GM23338 (cell line): Measurements from ENCODE around the gene TBC1D32. TPM values are rescaled to one million over a fixed set of nuclear protein-coding genes. Genes with fewer than 3 reads are reported as not detected.

ENCODE experiments used
- ATAC-seq: fragments of 200-7000 bp; cut with Tn5 transposase; 3 replicates; pipeline ENCODE4 v1.9.1; 2020
- DNase-seq: peaks from one replicate; pipeline ENCODE4 v3.0.0-alpha.2; 2015; ENCODE audit warnings: low spot score
- H2AFZ ChIP-seq: fragments of 200-600 bp; sonication (generic); 2 replicates; pipeline ENCODE4 v1.8.0; 2016; ENCODE audit warnings: antibody characterized with exemption, mild to moderate bottlenecking, moderate library complexity
- H3F3A ChIP-seq: fragments of 200-600 bp; sonication (generic); replicated peaks from 2 replicates; pipeline ENCODE4 v1.8.0; 2017; ENCODE audit warnings: antibody characterized with exemption, mixed run types, low read depth
- H3K27ac ChIP-seq: fragments of 200-600 bp; sonication (generic); 2 replicates; pipeline ENCODE4 v1.6.1; 2016; ENCODE audit warnings: low read depth
- H3K27me3 ChIP-seq: fragments of 200-600 bp; sonication (generic); 2 replicates; pipeline ENCODE4 v1.8.0; 2016; ENCODE audit warnings: mild to moderate bottlenecking, mixed run types, moderate library complexity; ENCODE audit not compliant: insufficient read depth
- H3K36me3 ChIP-seq: fragments of 200-600 bp; sonication (generic); 2 replicates; pipeline ENCODE4 v1.8.0; 2016; ENCODE audit warnings: mild to moderate bottlenecking; ENCODE audit not compliant: insufficient read depth
- H3K4me1 ChIP-seq: fragments of 200-600 bp; sonication (generic); 2 replicates; pipeline ENCODE4 v1.8.0; 2016; ENCODE audit warnings: mild to moderate bottlenecking, moderate library complexity; ENCODE audit not compliant: insufficient read depth
- H3K4me2 ChIP-seq: fragments of 200-600 bp; sonication (generic); 2 replicates; pipeline ENCODE4 v1.7.1; 2017; ENCODE audit warnings: mixed run types
- H3K4me3 ChIP-seq: fragments of 200-600 bp; sonication (generic); 2 replicates; pipeline ENCODE4 v1.6.1; 2016; ENCODE audit warnings: mixed run types
- H3K79me2 ChIP-seq: fragments of 200-600 bp; sonication (generic); replicated peaks from 2 replicates; pipeline ENCODE4 v1.8.0; 2017; ENCODE audit warnings: mild to moderate bottlenecking; ENCODE audit not compliant: insufficient read depth
- H3K9me2 ChIP-seq: fragments of 200-600 bp; sonication (generic); 2 replicates; pipeline ENCODE4 v1.8.0; 2017; ENCODE audit not compliant: insufficient read depth
- H4K20me1 ChIP-seq: fragments of 200-600 bp; sonication (generic); replicated peaks from 2 replicates; pipeline ENCODE4 v1.8.0; 2017; ENCODE audit warnings: mild to moderate bottlenecking; ENCODE audit not compliant: insufficient read depth
- H3K27ac Mint-ChIP-seq: 2 replicates; pipeline ENCODE4 v1.8.0; 2020; ENCODE audit warnings: inconsistent platforms, mild to moderate bottlenecking, moderate library complexity, mixed read lengths
- H3K27me3 Mint-ChIP-seq: 3 replicates; pipeline ENCODE4 v1.8.0; 2022; ENCODE audit warnings: low read depth, mild to moderate bottlenecking, moderate library complexity, mixed read lengths, inconsistent platforms; ENCODE audit not compliant: insufficient read depth, poor library complexity
- H3K36me3 Mint-ChIP-seq: 3 replicates; pipeline ENCODE4 v1.8.0; 2021; ENCODE audit warnings: low read depth, mild to moderate bottlenecking, inconsistent platforms, moderate library complexity, mixed read lengths
- H3K4me1 Mint-ChIP-seq: 3 replicates; pipeline ENCODE4 v1.8.0; 2020; ENCODE audit warnings: mild to moderate bottlenecking, inconsistent platforms, mixed read lengths
- H3K4me3 Mint-ChIP-seq: 3 replicates; pipeline ENCODE4 v1.8.0; 2021; ENCODE audit warnings: moderate library complexity, mild to moderate bottlenecking, inconsistent platforms, mixed read lengths
- H3K9me3 Mint-ChIP-seq: 3 replicates; pipeline ENCODE4 v1.8.0; 2020; ENCODE audit warnings: moderate library complexity, mild to moderate bottlenecking, inconsistent platforms, mixed read lengths
- CREB1 ChIP-seq: fragments of 250-450 bp; sonication (Bioruptor Pico); IDR thresholded peaks from 2 replicates; pipeline ENCODE4 v1.5.0; 2020; ENCODE audit warnings: low read depth, mild to moderate bottlenecking, moderate library complexity
- CTCF ChIP-seq, 2 experiments: fragments of 200-600 bp in 1 of 2; sonication (generic) in 1 of 2; conservative IDR thresholded peaks; 2 replicates each; pipeline versions ENCODE4 v1.5.1 to v1.6.1; 2016 to 2017; ENCODE audit warnings: antibody characterized with exemption in 2 of 2, low read depth in 2 of 2, mild to moderate bottlenecking in 2 of 2, moderate library complexity in 1 of 2
- ETS1 ChIP-seq: IDR thresholded peaks from 2 replicates; pipeline ENCODE4 v1.6.1; 2016; ENCODE audit warnings: antibody characterized with exemption
- EZH2 ChIP-seq: fragments of 200-600 bp; sonication (generic); IDR thresholded peaks from one replicate; pipeline ENCODE4 v1.8.0; 2017; ENCODE audit warnings: antibody characterized with exemption, mild to moderate bottlenecking, low read depth; ENCODE audit not compliant: unreplicated experiment
- EZH2phosphoT487 ChIP-seq: fragments of 200-600 bp; sonication (generic); IDR thresholded peaks from one replicate; pipeline ENCODE4 v1.8.1; 2018; ENCODE audit warnings: antibody characterized with exemption; ENCODE audit not compliant: unreplicated experiment
- JUNB ChIP-seq: IDR thresholded peaks from one replicate; pipeline ENCODE4 v1.6.1; 2016; ENCODE audit warnings: antibody characterized with exemption; ENCODE audit not compliant: unreplicated experiment
- NANOG ChIP-seq: IDR thresholded peaks from 2 replicates; pipeline ENCODE4 v1.6.1; 2016; ENCODE audit warnings: antibody characterized with exemption, borderline replicate concordance
- POLR2AphosphoS5 ChIP-seq: IDR thresholded peaks from 2 replicates; pipeline ENCODE4 v1.6.1; 2016; ENCODE audit warnings: antibody characterized with exemption, low read depth
- STAT1 ChIP-seq: IDR thresholded peaks from one replicate; pipeline ENCODE4 v1.6.1; 2016; ENCODE audit warnings: antibody characterized with exemption; ENCODE audit not compliant: unreplicated experiment
- ZNF114 ChIP-seq: fragments of 250-450 bp; sonication (Bioruptor Pico); IDR thresholded peaks from 2 replicates; pipeline ENCODE4 v1.5.0; 2020; ENCODE audit warnings: mild to moderate bottlenecking, moderate library complexity
- ZNF331 ChIP-seq: fragments of 250-450 bp; sonication (Bioruptor Pico); IDR thresholded peaks from 2 replicates; pipeline ENCODE4 v1.5.0; 2020; ENCODE audit warnings: low read depth, mild to moderate bottlenecking, moderate library complexity
- polyA plus RNA-seq: library from polyadenylated mRNA; unstranded; fragments of >200 nt; fragmentation: Nextera tagmentation; extraction: Ambion mirVana; gene quantifications from 2 replicates; pipeline ENCODE4 v1.2.1, GENCODE V29; 2016
- total RNA-seq: library from RNA; depleted of rRNA; stranded (reverse); fragments of >200 nt; shearing (Covaris generic); gene quantifications from 2 replicates; pipeline ENCODE4 v1.2.3, GENCODE V29; 2014
- TF ChIP-seq, protein P1 (sequence below): fragments of 250-450 bp; sonication (Bioruptor Pico); IDR thresholded peaks from 2 replicates; pipeline ENCODE4 v1.5.0; 2020; ENCODE audit warnings: mild to moderate bottlenecking, moderate library complexity
- TF ChIP-seq, protein P2 (sequence below): IDR thresholded peaks from one replicate; pipeline ENCODE4 v1.6.1; 2018; ENCODE audit warnings: antibody characterized with exemption; ENCODE audit not compliant: unreplicated experiment

The TBC1D32 gene
- total and polyA plus RNA-seq, 2 experiments from 2014 or later = 8.9 to 10.4 TPM

- peaks cover 5% of the 10 kb centered on the region for H3K27me3 Mint-ChIP-seq
- no peak overlapping the region for H3K4me2 ChIP-seq
- ATAC-seq (no peak), DNase-seq (no peak)
- no peak overlapping the region for H3K27ac Mint-ChIP-seq
- H4K20me1 ChIP-seq = no peaks in the 10 kb centered on the region
- H3K79me2 ChIP-seq = 0 out of 2 replicates have a peak, but pooled peaks cover 2% of the 10 kb centered on the region
- no peaks in the 10 kb centered on the region; the same call in 1 of the 2 replicates for H3K36me3 ChIP-seq
- no peaks in the 10 kb centered on the region for H3K9me2 ChIP-seq
- no peak overlapping the region for H3K4me3 ChIP-seq
- no peak overlapping the region for H3K27ac ChIP-seq
- H3K4me1 Mint-ChIP-seq = no peaks in the 10 kb centered on the region
- no peaks in the 10 kb centered on the region for H3K4me1 ChIP-seq
- no peak overlapping the region for H2AFZ ChIP-seq
- TF ChIP-seq ZNF331 (CRISPR knock-in tag) = no peak
- no peak for TF ChIP-seq EZH2phosphoT487
- no peak for TF ChIP-seq STAT1
- no peak for TF ChIP-seq NANOG
- TF ChIP-seq, protein P1, sequence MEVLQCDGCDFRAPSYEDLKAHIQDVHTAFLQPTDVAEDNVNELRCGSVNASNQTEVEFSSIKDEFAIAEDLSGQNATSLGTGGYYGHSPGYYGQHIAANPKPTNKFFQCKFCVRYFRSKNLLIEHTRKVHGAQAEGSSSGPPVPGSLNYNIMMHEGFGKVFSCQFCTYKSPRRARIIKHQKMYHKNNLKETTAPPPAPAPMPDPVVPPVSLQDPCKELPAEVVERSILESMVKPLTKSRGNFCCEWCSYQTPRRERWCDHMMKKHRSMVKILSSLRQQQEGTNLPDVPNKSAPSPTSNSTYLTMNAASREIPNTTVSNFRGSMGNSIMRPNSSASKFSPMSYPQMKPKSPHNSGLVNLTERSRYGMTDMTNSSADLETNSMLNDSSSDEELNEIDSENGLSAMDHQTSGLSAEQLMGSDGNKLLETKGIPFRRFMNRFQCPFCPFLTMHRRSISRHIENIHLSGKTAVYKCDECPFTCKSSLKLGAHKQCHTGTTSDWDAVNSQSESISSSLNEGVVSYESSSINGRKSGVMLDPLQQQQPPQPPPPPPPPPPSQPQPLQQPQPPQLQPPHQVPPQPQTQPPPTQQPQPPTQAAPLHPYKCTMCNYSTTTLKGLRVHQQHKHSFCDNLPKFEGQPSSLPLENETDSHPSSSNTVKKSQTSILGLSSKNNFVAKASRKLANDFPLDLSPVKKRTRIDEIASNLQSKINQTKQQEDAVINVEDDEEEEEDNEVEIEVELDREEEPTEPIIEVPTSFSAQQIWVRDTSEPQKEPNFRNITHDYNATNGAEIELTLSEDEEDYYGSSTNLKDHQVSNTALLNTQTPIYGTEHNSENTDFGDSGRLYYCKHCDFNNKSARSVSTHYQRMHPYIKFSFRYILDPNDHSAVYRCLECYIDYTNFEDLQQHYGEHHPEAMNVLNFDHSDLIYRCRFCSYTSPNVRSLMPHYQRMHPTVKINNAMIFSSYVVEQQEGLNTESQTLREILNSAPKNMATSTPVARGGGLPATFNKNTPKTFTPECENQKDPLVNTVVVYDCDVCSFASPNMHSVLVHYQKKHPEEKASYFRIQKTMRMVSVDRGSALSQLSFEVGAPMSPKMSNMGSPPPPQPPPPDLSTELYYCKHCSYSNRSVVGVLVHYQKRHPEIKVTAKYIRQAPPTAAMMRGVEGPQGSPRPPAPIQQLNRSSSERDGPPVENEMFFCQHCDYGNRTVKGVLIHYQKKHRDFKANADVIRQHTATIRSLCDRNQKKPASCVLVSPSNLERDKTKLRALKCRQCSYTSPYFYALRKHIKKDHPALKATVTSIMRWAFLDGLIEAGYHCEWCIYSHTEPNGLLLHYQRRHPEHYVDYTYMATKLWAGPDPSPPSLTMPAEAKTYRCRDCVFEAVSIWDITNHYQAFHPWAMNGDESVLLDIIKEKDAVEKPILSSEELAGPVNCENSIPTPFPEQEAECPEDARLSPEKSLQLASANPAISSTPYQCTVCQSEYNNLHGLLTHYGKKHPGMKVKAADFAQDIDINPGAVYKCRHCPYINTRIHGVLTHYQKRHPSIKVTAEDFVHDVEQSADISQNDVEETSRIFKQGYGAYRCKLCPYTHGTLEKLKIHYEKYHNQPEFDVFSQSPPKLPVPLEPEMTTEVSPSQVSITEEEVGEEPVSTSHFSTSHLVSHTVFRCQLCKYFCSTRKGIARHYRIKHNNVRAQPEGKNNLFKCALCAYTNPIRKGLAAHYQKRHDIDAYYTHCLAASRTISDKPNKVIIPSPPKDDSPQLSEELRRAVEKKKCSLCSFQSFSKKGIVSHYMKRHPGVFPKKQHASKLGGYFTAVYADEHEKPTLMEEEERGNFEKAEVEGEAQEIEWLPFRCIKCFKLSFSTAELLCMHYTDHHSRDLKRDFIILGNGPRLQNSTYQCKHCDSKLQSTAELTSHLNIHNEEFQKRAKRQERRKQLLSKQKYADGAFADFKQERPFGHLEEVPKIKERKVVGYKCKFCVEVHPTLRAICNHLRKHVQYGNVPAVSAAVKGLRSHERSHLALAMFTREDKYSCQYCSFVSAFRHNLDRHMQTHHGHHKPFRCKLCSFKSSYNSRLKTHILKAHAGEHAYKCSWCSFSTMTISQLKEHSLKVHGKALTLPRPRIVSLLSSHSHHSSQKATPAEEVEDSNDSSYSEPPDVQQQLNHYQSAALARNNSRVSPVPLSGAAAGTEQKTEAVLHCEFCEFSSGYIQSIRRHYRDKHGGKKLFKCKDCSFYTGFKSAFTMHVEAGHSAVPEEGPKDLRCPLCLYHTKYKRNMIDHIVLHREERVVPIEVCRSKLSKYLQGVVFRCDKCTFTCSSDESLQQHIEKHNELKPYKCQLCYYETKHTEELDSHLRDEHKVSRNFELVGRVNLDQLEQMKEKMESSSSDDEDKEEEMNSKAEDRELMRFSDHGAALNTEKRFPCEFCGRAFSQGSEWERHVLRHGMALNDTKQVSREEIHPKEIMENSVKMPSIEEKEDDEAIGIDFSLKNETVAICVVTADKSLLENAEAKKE = no peak
- TF ChIP-seq CTCF (conservative IDR thresholded peaks at IDR 0.05; ENCODE audit: low read depth in 2 of 2) = no peak
- no peak for TF ChIP-seq ZNF114
- TF ChIP-seq POLR2AphosphoS5 = no peak
- TF ChIP-seq, protein P2, sequence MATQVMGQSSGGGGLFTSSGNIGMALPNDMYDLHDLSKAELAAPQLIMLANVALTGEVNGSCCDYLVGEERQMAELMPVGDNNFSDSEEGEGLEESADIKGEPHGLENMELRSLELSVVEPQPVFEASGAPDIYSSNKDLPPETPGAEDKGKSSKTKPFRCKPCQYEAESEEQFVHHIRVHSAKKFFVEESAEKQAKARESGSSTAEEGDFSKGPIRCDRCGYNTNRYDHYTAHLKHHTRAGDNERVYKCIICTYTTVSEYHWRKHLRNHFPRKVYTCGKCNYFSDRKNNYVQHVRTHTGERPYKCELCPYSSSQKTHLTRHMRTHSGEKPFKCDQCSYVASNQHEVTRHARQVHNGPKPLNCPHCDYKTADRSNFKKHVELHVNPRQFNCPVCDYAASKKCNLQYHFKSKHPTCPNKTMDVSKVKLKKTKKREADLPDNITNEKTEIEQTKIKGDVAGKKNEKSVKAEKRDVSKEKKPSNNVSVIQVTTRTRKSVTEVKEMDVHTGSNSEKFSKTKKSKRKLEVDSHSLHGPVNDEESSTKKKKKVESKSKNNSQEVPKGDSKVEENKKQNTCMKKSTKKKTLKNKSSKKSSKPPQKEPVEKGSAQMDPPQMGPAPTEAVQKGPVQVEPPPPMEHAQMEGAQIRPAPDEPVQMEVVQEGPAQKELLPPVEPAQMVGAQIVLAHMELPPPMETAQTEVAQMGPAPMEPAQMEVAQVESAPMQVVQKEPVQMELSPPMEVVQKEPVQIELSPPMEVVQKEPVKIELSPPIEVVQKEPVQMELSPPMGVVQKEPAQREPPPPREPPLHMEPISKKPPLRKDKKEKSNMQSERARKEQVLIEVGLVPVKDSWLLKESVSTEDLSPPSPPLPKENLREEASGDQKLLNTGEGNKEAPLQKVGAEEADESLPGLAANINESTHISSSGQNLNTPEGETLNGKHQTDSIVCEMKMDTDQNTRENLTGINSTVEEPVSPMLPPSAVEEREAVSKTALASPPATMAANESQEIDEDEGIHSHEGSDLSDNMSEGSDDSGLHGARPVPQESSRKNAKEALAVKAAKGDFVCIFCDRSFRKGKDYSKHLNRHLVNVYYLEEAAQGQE = no peak
- no peak for TF ChIP-seq ETS1
- TF ChIP-seq CREB1 (CRISPR knock-in tag) = no peak
- no peak for TF ChIP-seq JUNB
- no peak for TF ChIP-seq EZH2
- no peak overlapping the region for H3K4me3 Mint-ChIP-seq
- no peaks in the 10 kb centered on the region for H3K27me3 ChIP-seq
- H3F3A ChIP-seq = no peaks in the 10 kb centered on the region
- peaks cover 32% of the 10 kb centered on the region for H3K36me3 Mint-ChIP-seq
- H3K9me3 Mint-ChIP-seq = peaks cover 25% of the 10 kb centered on the region
Observed at GRCh38 chr6:121210943-121211342, 123.3 kb downstream of the TBC1D32 start.
